EH (cell line): ENCODE results near the gene DCBLD2.
A peak's percentile ranks its signal among the peaks of the same experiment; 100 is the strongest.

ENCODE experiments used
- DNase-seq: peaks from one replicate; pipeline ENCODE4 v3.0.0-alpha.2; 2015; ENCODE audit warnings: low read depth

The DCBLD2 gene

DNA sequence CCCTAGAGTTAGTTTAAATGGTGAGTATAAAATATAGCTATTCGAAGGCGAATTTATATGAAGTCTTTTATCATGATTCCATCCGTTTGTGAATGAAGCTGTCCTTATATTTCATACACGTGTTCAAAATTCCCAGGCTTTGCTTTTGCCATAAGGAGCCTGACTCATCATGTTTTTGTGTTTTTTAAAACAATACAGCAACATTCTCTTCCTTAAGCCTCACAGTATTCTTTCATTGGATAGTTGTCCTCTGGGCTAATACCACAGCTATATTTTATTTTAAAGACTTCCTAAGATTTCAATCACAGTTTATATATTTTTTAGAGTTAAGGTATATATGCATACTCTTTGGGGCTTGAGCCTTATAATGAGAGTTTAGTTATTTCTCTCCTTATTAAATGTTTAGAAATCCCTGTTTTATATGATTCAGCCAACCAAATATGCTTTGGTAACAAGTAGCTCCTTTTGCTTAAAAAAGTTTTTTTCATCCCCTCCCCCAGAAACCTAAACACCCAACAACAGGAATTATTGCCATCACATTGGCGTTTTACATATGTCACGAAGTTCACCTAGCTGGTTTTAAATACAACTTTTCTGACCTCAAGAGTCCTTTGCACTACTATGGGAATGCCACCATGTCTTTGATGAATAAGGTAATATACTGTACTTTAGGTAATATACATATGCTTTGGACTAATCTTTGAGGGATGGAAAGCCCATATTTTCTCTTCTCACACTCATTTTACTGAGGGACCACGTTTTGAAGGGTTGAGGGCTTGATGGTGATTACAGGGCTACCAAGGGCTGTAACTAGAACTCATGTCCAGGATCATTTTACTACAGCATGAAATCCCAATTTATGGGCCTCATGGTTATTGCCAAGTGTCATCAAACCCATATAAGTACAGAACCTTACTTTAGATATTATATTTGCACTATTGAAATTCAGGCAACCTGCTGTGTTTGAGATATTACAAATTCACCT lies 109.9 kb downstream of the DCBLD2 start:
- no peak for DNase-seq

DNA sequence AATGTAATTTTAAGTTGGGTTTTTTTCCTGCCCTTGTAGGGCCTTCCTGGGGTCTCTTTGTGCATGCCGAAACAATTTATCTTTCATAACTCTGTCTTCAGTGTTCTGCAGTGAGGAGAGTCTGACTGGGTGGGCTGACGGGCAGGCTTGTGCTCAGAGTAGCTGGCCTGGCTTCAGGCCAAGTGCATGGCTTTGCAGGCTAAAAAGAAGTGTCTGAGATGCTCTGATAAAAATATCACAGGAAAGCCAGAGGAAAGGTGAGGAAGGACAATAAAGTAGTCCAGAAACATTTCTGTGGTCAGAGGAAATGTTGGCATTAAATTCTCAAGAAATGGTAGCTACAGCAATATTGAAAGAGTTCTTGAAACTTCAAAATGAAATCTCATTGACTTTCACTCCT lies 112.8 kb downstream of the DCBLD2 start:
- no peak for DNase-seq

DNA sequence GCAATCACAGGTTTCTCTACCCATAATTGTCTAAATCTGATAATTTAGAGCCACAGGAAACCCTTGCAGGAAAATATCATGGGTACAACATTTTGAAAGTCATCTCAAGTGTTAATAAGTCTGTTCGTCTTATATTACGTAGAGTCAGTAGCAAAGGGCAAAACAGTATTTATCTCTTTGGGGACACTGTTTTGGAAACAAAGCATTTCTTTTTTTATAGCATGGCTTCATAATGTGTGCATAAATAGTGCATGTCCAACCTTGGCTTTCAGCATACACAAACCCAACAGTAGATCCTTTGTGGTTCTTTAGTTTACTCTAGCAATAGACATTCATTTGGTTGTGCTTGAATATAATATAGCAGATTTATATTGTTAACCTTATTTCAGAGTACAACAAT lies 114.3 kb downstream of the DCBLD2 start:
- no peak for DNase-seq

DNA sequence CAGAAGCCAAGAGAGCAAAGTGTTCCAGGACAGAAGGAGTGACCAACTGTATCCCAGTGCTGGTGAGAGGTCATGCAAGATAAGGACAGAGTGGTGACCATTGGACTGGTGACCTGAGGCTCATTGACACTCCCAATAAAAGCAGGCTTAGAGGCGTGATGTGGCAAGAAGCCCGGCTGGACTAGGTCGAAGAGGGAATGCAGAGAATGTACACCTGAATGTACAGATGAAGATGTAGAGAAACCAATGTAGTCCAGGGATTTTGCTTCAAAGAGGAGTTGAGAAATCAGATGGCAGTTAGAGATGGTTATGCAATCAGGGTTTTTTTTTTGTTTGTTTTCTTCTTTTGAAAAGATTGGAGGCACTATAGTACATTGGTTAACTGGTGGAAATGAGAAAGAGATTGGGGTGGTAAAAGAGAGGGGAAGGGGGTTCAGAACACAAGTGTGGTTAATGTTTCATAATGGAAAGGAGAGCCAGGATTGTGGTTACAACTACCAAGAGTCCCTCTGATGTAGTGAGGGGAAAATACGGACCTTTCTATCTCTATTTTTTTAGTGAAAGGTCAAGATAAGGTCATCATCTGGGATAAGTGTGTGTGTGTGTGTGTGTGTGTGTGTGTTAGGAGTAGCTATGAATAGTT lies 115.0 kb downstream of the DCBLD2 start:
- no peak for DNase-seq

DNA sequence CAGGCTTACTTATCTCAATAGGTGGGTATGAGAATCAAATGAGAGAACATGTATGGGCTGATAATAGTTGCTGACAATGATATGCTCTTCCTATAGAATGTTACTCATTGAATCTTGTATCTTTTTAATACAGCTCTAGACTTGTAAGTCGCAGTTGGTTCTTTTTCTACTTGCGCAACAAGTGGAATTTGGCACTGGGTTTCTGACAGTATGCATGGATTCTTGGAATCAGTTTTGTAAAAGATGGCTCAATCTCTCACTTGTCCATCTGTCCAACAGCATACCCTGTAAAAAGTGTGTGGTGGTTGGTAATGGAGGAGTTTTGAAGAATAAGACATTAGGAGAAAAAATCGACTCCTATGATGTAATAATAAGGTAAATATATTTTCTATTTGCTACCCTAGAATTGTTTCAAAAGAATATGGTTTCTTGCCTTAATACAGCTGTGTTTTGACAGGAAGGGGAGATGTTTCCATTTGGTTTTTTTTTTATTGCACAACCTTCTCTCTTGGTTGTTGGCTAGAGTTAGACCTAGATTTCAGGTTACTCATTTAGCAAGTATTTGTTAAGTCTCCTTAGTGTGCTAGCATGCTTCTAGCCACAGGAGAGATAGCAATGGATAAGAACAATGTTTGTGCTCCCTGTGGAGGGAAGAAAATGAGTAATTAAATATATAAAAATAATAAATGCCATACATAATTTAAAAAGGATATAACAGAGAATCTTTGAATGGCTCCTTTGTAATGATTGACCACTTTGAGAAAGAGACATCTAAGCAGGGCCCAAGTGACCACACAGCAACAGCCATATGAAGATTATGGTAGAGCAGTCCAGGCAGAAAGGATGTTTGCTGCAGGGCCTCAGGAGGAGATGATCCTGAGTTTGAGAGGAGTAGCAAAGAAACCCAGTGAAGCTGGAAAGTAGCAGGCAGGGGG lies 116.6 kb downstream of the DCBLD2 start:
- peak; percentile 86 for DNase-seq

DNA sequence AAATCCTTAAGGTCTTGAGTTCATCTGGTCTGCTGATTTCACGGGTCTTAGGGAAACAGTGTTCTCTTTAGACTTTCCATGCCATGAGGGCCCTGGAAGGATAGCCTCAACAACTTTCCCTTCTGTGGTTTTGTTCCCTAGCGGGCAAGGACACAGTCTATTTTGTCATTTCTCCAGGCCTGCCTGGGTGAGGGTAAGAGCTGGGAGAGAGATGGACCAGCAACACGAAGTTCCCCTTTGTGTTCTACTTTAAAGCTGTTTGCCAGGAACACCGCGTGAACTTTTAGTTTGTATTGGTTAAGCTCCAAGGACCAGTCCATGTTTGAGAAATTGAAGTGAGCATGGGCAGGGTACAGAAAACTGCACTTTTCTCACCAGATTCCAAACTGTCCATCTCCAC lies 117.5 kb downstream of the DCBLD2 start:
- DNase-seq: no peak

DNA sequence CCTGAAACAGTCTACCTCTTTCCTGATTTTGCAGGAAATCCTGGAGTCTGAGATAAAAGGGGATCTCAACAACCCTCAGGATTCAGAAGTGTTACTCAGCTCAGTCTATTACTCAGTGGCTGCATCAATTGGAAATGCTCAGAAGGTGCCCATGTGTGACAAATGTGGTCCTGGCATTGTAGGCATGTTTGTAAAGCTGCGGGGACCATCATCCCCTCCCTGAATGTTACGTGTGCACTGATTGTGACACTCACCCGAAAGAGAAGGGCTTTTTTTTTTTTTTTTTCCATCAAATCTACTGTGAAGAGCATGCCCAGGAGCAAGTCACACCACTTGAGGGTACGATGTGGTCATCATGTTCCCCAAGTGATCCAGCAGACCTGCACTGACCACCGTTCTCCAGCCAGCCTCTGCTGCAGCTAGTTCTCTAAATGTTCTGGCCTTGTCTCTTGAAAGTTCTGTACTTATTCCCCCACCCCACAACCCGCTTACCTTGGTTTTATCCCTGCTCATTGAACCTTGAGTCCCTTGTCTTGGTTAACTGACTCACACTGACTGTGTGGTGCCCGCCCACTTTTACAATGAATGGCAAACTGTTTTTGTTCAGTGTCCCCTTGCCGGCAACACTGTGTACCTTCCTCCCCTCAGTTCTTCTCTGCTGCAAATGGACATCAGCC lies 118.5 kb downstream of the DCBLD2 start:
- DNase-seq: no peak

DNA sequence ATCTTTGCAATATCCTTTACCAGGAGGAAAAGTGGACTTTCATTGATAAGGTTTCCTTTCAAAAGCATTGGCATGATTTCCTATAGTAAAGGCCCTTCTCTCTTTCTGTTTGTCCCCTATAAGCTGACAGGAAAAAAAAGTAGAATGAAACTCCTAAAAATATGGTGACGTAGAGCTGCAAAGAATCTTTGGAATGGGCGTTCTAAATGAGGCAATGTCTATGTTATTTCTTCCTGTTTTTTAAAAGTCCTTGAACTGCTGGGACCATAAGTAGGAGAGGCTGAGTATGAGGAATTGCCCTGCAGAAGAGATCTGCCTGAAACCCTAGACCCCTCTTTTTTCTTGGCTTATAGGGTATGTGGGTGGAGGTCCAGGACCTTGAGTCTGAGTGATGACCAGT lies 121.2 kb downstream of the DCBLD2 start:
- DNase-seq: peak; percentile 53

DNA sequence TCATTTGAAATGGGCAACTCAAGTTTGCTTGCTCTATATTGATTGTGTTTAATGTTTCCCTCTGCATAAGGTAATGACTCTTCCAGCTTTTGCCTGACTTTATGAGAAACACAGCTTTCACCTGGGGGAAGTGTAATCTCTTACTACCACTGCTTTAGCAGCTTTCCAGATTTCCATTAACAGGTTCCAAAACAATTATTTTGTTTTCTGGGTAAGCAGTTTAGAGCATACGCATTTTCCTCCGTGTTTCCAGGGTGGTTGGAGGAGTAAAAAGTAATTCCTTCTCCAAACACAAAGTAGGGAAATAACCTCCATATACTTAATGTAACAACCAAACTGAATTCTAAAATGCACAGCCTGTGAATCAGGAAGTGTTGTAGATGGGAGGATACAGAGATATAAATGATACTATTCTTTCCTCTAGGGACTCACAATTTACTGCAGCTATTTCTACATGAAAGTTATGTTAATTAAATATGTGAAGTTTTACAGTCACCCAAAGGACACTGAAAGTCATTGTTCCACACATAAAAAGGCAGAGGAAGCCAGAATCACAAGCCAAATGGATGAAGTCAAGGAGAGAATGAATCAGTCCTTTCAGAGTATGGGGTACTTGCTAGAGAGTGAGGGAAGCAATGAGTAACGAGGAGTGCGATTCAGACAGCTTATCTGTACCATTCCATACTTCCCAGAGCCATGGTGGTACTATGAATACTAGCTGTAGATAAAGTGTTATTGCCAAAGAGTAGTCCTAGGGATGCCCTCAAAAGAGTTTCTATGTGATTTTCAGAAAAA lies 121.8 kb downstream of the DCBLD2 start:
- DNase-seq: peak; percentile 31

DNA sequence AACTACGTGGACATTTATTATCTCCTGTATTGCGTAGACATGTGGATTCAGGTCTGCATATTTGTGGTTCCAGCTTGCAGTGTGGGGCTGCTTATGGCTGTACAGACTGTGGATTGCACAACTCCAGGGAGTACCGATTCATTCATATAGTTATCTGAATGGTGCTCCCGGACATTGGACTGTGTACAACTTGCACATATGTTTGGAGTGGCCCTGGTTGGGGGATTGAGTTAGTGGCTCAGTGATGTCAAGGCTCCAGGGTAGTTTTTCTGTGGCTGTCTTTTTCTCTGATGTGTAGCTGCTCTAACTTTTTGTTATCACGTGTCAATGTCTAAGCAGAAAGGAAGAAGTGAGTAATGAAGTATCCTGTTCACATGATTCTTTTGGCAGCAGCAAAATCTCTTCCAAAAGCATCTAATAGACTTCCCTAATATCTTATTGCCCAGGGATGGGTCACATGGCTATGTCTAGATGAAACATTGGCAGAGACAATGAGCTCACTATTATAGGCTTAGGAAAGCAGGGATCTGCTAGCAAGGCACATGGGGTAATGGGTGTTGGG lies 122.6 kb downstream of the DCBLD2 start:
- DNase-seq: peak; percentile 81

DNA sequence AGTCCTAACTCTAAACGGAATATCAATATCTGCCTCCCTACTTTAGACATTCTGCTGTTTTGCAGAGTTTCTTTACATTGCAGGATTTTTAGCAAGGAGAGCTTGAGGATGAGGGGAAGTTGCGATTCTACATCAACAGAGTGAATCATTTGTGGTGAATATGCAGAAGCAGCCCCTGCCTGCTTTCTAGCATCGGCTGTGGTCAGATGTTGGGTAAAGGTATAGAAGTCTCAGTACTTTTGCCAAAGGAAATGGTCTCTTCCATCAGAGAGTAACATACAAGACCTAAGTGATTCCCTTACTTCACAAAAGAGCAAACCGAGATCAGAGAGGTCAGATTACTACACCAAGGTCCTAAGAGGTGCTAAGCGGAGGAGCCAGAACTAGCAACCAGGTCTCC lies 123.1 kb downstream of the DCBLD2 start:
- DNase-seq: no peak

DNA sequence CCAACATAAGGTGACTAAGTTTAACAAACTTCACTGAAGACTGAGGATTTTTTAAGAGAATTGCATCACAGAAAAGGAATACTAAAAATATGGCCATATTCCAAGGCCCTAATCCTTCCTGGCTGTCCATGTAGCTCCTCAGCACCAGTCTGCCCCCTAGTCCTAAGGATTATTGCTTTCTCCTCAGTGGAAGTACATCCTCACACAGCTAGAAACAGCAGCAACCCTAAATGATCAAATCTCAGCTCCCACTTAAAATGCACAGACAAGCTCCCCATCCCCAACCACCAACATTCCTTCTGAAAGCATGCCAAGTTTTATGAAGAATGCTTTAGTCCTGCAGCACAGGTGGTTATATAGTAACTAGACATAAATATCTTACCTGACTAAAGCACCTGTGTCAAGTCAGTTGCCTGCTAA lies 123.7 kb downstream of the DCBLD2 start:
- peak; percentile 61 for DNase-seq

DNA sequence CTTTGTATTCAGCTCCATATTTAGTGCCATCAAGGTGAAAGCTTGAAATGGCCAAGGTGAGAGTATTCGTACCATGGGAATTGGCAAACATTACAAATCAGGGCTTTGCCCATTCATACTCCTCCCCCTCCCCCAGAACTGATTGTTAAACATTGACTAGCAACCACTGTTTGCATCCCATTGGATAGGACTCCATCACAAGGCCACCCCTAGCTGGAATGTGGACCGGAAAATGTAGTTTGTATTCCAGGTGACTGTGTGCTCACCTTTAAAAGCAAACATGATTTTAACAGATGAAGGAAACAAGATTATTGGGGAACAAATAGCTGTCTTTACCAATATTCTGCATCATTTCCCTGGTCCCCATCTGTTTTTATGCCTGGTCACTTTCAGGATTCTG lies 124.2 kb downstream of the DCBLD2 start:
- DNase-seq: no peak

DNA sequence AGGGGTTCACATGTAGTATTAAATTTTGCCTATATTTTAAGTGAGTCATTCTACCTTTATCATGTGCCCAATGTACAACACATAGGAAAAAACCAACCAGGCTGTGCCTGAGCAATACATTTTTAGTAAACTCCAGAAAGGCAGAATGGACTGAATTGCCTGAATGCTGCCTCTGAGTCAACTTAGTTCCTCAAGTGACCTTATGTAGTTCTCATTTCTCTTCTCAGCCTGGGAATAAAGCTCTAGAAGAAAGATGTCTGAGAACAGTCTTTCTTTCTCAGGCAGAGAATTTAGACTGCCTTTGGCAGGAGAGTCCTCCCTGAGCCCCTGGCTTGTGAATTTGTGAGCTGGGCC lies 125.4 kb downstream of the DCBLD2 start:
- no peak for DNase-seq

DNA sequence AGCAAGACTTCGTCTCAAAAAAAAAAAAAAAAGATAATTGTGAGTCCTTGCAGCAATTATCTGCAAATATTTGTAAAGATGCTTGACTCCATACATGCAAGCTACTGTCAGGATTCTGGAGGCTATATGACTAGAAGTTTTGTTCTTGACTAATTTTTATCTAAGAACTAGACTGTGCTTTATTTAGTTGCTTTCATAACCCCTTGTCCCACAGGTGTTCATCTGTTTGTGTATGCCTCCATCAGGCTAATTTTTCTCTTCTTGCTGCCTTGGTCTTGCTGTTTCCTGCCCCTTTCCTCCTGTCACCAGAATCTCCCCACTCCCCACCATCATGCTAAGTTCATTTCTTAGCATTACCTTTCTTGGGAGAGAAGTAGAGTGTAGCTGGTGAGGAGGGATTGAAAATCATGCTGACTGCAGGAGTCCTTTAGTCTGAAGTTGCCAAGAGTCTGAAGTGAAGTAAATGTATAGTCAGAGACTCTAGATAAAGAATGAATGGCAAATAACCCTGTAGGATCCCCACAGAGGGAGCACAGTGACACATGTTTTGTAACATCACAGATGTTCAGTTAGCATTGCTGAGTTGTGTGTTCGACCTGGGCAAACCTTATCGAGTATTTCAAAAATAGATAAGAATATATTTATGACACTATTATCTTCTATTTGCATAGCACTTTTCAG lies 125.9 kb downstream of the DCBLD2 start:
- DNase-seq: no peak

DNA sequence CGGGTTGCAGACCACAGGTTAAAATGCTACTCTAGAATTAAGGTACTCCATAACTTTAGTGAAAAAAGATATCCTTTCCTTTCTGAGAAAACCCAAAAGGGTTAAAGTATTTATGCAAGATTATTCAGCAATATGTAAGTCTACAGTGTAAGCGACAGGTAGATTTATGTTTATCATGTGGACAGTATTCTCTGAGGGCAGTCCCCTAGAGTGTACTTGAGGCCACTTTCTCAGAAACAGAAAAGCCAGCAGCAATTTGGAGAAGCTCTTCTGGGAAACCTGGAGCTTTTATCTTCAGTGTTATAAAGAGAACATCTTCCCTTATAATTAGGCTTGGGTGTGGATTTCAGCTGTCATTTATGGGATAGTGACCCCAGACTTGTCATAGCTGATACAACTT lies 129.5 kb downstream of the DCBLD2 start:
- no peak for DNase-seq

DNA sequence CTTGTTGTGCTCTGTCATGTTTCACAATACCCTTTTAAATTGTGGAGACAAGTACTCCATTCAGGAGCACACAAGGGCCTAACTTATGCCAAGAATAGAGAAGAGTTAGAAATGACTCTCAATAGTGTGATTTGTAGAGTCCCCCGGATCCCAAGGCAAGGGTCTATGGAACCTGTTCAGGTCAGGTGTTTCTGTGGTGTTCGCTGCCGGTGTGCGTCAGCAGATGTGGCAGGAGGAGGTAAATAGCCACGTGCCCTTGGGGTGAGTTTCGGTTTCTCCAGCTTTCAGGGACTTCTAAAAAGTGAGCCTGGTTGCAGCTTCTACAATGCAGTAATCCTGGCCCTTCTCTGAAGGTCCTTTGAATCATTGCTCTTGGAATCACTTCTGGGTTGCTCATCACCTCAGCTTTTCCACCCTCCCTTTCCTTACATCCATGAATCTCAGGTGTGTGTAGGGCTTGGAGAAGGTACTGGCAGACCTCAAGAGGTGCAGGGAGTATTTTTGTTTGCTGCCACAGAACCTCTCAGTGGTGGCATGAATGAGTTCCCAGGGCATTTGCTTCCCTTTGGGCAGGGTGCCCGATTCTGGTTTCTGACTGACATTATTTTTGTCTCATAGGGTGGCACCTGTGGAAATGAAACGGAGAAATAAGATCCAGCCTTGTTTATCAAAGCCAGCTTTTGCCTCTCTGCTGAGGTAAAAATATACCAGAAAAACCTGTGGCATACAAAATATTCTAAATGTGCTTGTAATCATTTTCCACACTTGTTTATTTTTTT lies 131.0 kb downstream of the DCBLD2 start:
- DNase-seq: no peak

DNA sequence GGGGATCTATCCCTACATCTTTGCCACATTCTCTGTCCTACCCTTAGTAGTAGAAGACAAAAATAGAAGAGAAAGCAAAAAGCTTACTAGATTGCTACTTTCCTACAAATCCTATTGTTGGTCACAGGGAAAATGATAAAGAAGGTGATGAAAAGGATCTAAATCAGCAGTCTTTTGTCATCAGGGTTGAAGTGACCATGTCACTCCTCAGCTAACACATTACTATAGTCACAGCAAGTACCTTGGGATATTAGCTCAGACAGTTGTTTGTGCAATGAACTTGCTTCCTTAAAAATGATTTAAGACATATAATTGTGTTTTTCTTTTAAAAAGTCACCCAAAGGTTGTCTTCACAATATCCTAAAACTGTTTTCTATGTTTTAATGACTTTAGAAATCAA lies 132.0 kb downstream of the DCBLD2 start:
- DNase-seq: no peak

DNA sequence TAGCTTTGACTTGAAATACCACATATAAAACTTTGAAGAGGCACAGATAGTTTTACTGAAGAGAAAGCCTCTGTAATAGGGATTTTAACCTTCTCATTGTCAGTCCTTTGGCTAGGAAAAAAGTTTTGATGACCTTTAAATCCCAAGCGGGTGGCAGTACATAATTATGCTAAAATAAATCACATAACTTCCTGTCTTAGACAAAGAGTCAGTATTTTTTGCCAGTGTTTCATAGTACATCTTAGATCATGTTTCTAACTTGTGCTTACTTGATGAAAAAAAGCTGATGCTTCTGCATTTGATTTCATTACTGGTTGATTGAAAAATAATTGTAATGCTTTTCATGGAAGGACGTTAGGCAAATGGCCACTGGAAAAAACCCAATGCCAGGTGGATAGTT lies 132.5 kb downstream of the DCBLD2 start:
- DNase-seq: no peak
